ENCODE data around the gene FHIP1B.

FHIP1B gene

DNA sequence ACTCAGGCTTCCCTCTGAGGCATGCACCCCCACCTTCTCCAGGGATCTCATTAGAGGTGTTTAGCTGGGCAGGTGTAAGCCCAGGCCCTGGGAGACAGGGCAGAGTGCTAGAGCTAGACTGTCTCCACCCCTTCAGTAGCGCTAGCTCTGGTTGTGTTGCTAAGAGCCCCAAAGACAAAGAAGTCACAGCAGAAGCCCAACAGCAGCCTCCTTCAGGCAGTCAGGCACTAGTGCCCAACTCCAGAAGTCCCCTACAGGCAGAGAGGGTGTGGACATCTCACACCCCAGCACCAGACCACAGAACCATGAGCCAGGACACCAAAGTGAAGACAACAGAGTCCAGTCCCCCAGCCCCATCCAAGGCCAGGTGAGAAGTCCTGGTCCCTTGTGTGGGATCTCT, 4.5 kb upstream of the FHIP1B start, which contains the start of gene CNGA4:
TSS of gene CNGA4 (plus strand) at position 188 of the 400 bp plus-strand sequence. CDS start at position 306, 118 bp downstream.
- no peaks in the 10 kb centered on the region for H3K9me3 ChIP-seq
- no peak for DNase-seq
- H3K27ac ChIP-seq: no peak within 1 kb of the TSS
- H3K4me3 ChIP-seq: no peak within 1 kb of the TSS
- peaks cover 0 to 8% (median 1%) of the 10 kb centered on the region in 4 donors for H3K4me1 ChIP-seq
- peaks cover 0 to 5% of the 10 kb centered on the region in 2 donors for H3K27me3 ChIP-seq
- TF ChIP-seq, protein P1, sequence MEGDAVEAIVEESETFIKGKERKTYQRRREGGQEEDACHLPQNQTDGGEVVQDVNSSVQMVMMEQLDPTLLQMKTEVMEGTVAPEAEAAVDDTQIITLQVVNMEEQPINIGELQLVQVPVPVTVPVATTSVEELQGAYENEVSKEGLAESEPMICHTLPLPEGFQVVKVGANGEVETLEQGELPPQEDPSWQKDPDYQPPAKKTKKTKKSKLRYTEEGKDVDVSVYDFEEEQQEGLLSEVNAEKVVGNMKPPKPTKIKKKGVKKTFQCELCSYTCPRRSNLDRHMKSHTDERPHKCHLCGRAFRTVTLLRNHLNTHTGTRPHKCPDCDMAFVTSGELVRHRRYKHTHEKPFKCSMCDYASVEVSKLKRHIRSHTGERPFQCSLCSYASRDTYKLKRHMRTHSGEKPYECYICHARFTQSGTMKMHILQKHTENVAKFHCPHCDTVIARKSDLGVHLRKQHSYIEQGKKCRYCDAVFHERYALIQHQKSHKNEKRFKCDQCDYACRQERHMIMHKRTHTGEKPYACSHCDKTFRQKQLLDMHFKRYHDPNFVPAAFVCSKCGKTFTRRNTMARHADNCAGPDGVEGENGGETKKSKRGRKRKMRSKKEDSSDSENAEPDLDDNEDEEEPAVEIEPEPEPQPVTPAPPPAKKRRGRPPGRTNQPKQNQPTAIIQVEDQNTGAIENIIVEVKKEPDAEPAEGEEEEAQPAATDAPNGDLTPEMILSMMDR (IDR thresholded peaks at IDR 0.05): no peak
- intact Hi-C loops (cut with DNase I; ENCODE audit: low total_unique reads): no loop called here
- H3K36me3 ChIP-seq: no peaks in the 10 kb centered on the region

DNA sequence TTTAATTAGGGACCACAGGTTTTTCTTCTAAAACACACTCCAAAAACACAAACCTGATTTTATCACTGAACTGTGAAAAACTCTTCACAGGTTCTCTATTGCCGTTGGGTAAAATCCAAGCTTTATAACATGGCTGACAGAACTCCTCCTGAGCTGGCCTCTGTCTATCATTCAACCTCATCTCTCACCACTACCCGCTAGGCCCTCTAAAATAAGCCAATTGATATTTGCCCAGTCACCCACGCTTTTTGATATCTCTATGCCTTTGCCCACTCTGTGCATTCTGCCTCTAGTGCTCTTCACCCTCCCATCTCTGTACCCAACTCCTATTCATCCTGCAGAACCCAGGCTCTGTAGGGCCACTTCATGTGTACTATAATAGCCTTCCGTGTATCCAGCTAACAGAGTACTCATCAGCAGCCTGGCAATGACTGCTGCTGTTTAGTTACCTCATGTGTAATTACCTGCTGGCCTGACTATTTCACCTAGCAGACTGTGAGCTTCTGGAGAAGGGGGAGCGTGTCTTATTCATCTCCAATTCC, 3.4 kb upstream of the FHIP1B start:
- H3K9me3 ChIP-seq: no peaks in the 10 kb centered on the region
- H3K27me3 ChIP-seq: peaks cover 0 to 5% of the 10 kb centered on the region in 2 donors
- no peaks in the 10 kb centered on the region for H3K36me3 ChIP-seq
- intact Hi-C loops (cut with DNase I; ENCODE audit: low total_unique reads): no loop called here
- no peak overlapping the region for H3K27ac ChIP-seq
- TF ChIP-seq, protein P1 (IDR thresholded peaks at IDR 0.05): no peak
- H3K4me1 ChIP-seq: peaks cover 0 to 16% (median 11%) of the 10 kb centered on the region in 4 donors
- DNase-seq: no peak
- H3K4me3 ChIP-seq: no peak overlapping the region

DNA sequence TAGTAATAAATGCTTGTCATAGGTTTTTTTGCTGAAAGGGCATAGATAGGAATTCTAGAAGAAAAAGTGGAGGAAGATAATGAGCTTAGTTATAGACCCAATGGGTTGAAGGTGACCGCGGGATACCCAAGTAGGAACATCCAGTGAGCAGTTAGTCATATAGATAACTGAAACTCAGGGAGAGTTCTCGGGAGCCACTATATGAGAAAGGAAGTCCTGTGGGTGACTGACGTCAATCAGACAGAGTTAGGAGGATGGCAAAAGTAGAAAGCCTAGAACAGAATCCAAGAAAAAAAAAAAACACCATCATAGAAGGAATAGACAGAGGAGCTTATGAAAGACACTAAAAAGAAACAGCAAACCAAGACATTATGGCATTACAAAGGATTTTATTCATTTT, 2.8 kb upstream of the FHIP1B start:
- intact Hi-C loops (cut with DNase I; ENCODE audit: low total_unique reads): no loop called here
- DNase-seq: no peak
- no peaks in the 10 kb centered on the region for H3K9me3 ChIP-seq
- H3K27me3 ChIP-seq: peaks cover 0 to 5% of the 10 kb centered on the region in 2 donors
- H3K27ac ChIP-seq: no peak overlapping the region
- H3K36me3 ChIP-seq: no peaks in the 10 kb centered on the region
- TF ChIP-seq, protein P1 (IDR thresholded peaks at IDR 0.05): no peak
- H3K4me1 ChIP-seq: peaks cover 0 to 16% (median 13%) of the 10 kb centered on the region in 4 donors
- H3K4me3 ChIP-seq: no peak overlapping the region

DNA sequence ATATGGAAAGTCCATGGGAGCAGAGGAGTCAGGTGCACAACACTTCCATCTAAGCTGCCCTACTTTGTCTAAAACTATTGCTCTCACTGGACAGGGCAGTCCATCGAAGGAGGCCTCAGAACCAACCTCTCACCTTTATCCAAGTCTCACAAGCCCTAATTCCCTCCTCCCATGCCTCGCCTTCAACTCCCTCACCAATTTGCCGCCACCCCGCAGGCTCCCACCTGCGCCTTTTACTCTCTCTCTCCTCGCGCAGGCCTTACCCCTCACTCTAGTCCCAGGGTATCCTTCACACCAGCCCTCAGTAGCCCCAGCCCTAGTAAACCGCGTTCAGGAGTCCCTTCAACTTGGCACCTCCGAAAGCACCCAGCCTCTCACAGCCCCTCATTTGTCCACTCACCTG, 451 bp downstream of the FHIP1B start:
- H3K4me3 ChIP-seq: peak overlapping the region; percentile 78 to 81
- intact Hi-C loops (cut with DNase I; ENCODE audit: low total_unique reads): no loop called here
- H3K4me1 ChIP-seq: peaks cover 0 to 18% (median 14%) of the 10 kb centered on the region in 4 donors
- no peak for DNase-seq
- TF ChIP-seq, protein P1 (IDR thresholded peaks at IDR 0.05): no peak
- H3K36me3 ChIP-seq: no peaks in the 10 kb centered on the region
- H3K27ac ChIP-seq: peak overlapping the region; percentile 82 to 87
- H3K9me3 ChIP-seq: no peaks in the 10 kb centered on the region
- no peaks in the 10 kb centered on the region for H3K27me3 ChIP-seq

DNA sequence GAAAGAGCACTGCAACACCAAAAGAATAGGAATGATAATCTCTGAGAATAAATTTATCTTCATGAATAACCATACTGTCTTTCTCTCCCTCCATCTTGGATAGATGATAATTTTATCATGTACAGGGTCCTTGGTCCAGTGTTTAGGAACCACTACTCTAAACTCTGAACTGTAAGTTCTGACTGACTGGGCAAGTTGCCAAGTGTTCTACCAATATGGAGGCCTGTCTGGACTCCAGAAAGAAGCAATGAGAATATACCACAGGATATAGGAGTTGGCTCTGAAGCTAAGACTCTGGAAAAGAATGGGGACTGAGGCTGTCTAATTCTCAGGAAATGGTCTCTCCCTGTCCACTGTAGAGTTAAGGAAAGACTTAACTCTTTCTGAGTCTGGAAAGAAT, 1.5 kb downstream of the FHIP1B start:
- Histone ChIP-seq H3K36me3 (peaks cover 0 to 8% (median 0%) of the 10 kb centered on the region in 3 donors), H3K27me3 (no peaks in the 10 kb centered on the region), H3K27ac (no peak overlapping the region), H3K4me3 (no peak overlapping the region), H3K9me3 (no peaks in the 10 kb centered on the region), H3K4me1 (peaks cover 0 to 18% (median 14%) of the 10 kb centered on the region in 4 donors)
- no peak for DNase-seq
- intact Hi-C loops (cut with DNase I; ENCODE audit: low total_unique reads): no loop called here
- TF ChIP-seq, protein P1 (IDR thresholded peaks at IDR 0.05): no peak

Data from tibial artery (tissue), 4 donors.